RPMI8226 (cell line): ENCODE results near the gene PDZD8.
"Not testable (repeated sequence)": the region's sequence is repeated elsewhere in the genome, so short reads cannot be mapped to it uniquely, and the experiment has no call there.

Experiments
- DNase-seq: peaks from one replicate; pipeline ENCODE4 v3.0.0-alpha.2; 2015

Gene PDZD8

GRCh38 chr10:117249493-117250093 lies 125.6 kb downstream of the PDZD8 start:
- no peak for DNase-seq

GRCh38 chr10:117248750-117249465 lies 126.3 kb downstream of the PDZD8 start:
- no peak for DNase-seq

GRCh38 chr10:117246997-117247671 lies 128.1 kb downstream of the PDZD8 start:
- no peak for DNase-seq

GRCh38 chr10:117242463-117242832 lies 132.8 kb downstream of the PDZD8 start:
- no peak for DNase-seq

- no peak for DNase-seq
These were observed 133.4 kb downstream of the PDZD8 start for GRCh38 chr10:117241541-117242462.

- no peak for DNase-seq
These were observed 134.4 kb downstream of the PDZD8 start, which contains the start of gene SLC18A2 for GRCh38 chr10:117240621-117241529. Gene SLC18A2 (plus strand): TSS chr10:117241114. CDS start chr10:117241694, 580 bp downstream.

- DNase-seq: no peak
These were observed 135.3 kb downstream of the PDZD8 start for GRCh38 chr10:117239721-117240620.

- no peak for DNase-seq
These were observed 136.2 kb downstream of the PDZD8 start for GRCh38 chr10:117239051-117239450.

- no peak for DNase-seq
These were observed 137.7 kb downstream of the PDZD8 start for GRCh38 chr10:117237401-117237991.

GRCh38 chr10:117230107-117230506 lies 145.1 kb downstream of the PDZD8 start:
- not testable (repeated sequence) for DNase-seq

GRCh38 chr10:117228210-117228609 lies 147.0 kb downstream of the PDZD8 start:
- no peak for DNase-seq
